ENCODE data around the gene SARS2.

DNA sequence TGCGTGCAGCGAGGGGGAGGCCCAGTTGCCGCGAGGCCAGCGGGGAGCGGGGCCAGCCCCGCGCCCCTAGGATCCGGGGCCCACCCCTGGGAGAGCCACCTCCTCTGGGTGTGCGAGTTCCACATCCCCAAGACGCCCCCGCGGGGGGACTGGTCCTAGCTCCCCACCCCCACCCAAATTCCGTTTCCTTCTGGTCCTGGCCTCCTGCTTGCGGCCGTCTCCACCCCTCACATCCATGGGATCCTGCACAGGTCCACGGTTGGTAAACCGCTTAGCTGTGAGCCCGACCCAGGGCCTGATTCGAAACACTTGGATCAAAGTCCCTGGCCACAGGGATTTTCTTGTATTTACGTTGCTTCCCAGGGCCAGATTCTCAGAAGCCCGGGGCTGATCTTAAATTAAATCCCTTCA, 45.3 kb upstream of the SARS2 start:
- TF ChIP-seq, protein P1, sequence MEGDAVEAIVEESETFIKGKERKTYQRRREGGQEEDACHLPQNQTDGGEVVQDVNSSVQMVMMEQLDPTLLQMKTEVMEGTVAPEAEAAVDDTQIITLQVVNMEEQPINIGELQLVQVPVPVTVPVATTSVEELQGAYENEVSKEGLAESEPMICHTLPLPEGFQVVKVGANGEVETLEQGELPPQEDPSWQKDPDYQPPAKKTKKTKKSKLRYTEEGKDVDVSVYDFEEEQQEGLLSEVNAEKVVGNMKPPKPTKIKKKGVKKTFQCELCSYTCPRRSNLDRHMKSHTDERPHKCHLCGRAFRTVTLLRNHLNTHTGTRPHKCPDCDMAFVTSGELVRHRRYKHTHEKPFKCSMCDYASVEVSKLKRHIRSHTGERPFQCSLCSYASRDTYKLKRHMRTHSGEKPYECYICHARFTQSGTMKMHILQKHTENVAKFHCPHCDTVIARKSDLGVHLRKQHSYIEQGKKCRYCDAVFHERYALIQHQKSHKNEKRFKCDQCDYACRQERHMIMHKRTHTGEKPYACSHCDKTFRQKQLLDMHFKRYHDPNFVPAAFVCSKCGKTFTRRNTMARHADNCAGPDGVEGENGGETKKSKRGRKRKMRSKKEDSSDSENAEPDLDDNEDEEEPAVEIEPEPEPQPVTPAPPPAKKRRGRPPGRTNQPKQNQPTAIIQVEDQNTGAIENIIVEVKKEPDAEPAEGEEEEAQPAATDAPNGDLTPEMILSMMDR (IDR thresholded peaks at IDR 0.05; ENCODE audit: insufficient read depth, low read length, poor library complexity, severe bottlenecking) = no peak
- no peak for TF ChIP-seq EZH2phosphoT487 (conservative IDR thresholded peaks at IDR 0.05; ENCODE audit: low read length)
